ENCODE measurements around the gene RIC1. TPM values are rescaled to one million over a fixed set of nuclear protein-coding genes. Genes with fewer than 3 reads are reported as not detected.

RIC1 gene
- total and polyA plus RNA-seq, 2 donors from 2014 or later = 2.9 to 21.1 TPM

DNA sequence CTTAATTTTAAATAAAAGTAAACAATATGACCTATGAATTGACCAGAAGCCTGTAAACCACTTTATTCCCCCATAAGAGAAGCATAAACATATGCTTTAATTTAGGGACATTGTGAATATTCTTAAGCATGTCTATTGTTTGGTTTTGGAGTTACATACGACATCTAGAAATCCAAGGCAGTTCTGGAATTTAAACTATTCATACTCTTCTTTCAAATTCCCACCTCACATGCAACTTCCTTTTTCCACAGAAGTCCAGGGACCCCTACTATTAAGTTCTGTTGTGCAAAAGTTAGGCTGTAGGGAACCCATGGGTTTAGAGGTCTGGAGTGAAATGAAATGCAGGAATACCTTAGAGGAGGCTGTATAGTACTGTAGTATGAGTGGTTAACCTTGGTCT is 2.1 kb downstream of the RIC1 start:
- FAIRE-seq (no peak), DNase-seq (no peak)
- TF ChIP-seq, protein P1, sequence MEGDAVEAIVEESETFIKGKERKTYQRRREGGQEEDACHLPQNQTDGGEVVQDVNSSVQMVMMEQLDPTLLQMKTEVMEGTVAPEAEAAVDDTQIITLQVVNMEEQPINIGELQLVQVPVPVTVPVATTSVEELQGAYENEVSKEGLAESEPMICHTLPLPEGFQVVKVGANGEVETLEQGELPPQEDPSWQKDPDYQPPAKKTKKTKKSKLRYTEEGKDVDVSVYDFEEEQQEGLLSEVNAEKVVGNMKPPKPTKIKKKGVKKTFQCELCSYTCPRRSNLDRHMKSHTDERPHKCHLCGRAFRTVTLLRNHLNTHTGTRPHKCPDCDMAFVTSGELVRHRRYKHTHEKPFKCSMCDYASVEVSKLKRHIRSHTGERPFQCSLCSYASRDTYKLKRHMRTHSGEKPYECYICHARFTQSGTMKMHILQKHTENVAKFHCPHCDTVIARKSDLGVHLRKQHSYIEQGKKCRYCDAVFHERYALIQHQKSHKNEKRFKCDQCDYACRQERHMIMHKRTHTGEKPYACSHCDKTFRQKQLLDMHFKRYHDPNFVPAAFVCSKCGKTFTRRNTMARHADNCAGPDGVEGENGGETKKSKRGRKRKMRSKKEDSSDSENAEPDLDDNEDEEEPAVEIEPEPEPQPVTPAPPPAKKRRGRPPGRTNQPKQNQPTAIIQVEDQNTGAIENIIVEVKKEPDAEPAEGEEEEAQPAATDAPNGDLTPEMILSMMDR (IDR thresholded peaks at IDR 0.05; ENCODE audit: borderline replicate concordance, extremely low read depth, insufficient read depth) = no peak
- no peak overlapping the region for H3K27ac ChIP-seq (ENCODE audit: low read depth in 2 of 2, low read length in 2 of 2)
- no peak overlapping the region for H3K4me3 ChIP-seq (ENCODE audit: low read length in 3 of 3)
- no peak overlapping the region for H3K9ac ChIP-seq (ENCODE audit: low read length in 3 of 3)
- peaks cover 2 to 12% (median 3%) of the 10 kb centered on the region in 3 donors for H3K4me1 ChIP-seq (ENCODE audit: control insufficient read depth in 2 of 3, insufficient read depth in 2 of 3, low read depth in 1 of 3, low read length in 3 of 3)
- no peaks in the 10 kb centered on the region for H3K27me3 ChIP-seq (ENCODE audit: control insufficient read depth, insufficient read depth, low read length)
- intact Hi-C loops (cut with DNase I) = no loop called here
- no peaks in the 10 kb centered on the region for H3K36me3 ChIP-seq (ENCODE audit: control insufficient read depth in 2 of 3, insufficient read depth in 3 of 3, low read length in 3 of 3)
- H3K9me3 ChIP-seq (ENCODE audit: control insufficient read depth in 2 of 3, insufficient read depth in 1 of 3, low read length in 3 of 3) = peaks cover 0 to 8% (median 0%) of the 10 kb centered on the region in 3 donors

DNA sequence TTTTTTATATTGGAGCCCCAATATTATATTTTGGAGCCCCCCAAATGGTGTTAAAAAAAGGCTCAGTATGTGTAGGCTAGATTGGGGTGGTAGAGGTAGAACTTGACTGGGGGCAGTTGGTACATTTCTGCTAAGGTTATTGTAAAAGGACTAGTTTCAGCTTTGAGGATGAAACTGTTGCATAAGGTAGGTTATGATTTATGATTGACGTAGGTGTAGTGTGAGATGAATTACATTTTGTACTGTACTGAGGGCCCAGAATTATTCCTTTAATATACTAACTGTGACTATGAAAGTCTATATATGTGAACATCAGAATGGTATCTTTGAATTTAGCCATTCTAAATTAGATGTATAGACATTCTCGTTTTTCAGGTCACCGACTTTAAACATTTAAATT is 3.6 kb downstream of the RIC1 start:
- Histone ChIP-seq H3K4me3 (ENCODE audit: low read length in 3 of 3) (no peak overlapping the region), H3K9me3 (ENCODE audit: control insufficient read depth in 2 of 3, insufficient read depth in 1 of 3, low read length in 3 of 3) (peaks cover 0 to 9% (median 0%) of the 10 kb centered on the region in 3 donors), H3K4me1 (ENCODE audit: control insufficient read depth in 2 of 3, insufficient read depth in 2 of 3, low read depth in 1 of 3, low read length in 3 of 3) (peaks cover 0 to 4% (median 0%) of the 10 kb centered on the region in 3 donors), H3K9ac (ENCODE audit: low read length in 3 of 3) (no peak overlapping the region), H3K36me3 (ENCODE audit: control insufficient read depth in 2 of 3, insufficient read depth in 3 of 3, low read length in 3 of 3) (no peaks in the 10 kb centered on the region), H3K27ac (ENCODE audit: low read depth in 2 of 2, low read length in 2 of 2) (no peak overlapping the region), H3K27me3 (ENCODE audit: control insufficient read depth, insufficient read depth, low read length) (no peaks in the 10 kb centered on the region)
- DNase-seq = no peak
- intact Hi-C loops (cut with DNase I) = no loop called here
- TF ChIP-seq, protein P1 (IDR thresholded peaks at IDR 0.05; ENCODE audit: borderline replicate concordance, extremely low read depth, insufficient read depth) = no peak
- no peak for FAIRE-seq

DNA sequence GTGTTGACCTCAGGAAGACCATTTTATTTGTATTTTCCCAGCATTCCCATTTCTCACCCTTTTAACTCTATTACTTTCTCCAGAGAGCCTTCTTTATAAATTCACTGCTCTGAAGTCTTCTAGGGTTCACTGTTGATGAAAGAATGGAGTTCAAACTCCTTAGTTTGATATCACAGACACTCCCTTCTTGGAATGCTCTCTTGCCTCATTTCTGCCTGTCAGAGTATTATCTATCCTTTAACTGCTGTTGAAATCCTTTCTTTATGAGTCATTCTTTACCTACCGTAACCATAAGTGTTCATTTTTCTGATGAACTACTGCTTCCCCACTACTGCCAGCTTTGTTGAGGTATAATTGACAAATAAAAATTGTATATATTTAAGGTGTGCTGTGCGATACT is 4.3 kb downstream of the RIC1 start:
- TF ChIP-seq, protein P1 (IDR thresholded peaks at IDR 0.05; ENCODE audit: borderline replicate concordance, extremely low read depth, insufficient read depth) = no peak
- no peak overlapping the region for H3K27ac ChIP-seq (ENCODE audit: low read depth in 2 of 2, low read length in 2 of 2)
- H3K9ac ChIP-seq (ENCODE audit: low read length in 3 of 3) = no peak overlapping the region
- peaks cover 0 to 15% (median 0%) of the 10 kb centered on the region in 3 donors for H3K9me3 ChIP-seq (ENCODE audit: control insufficient read depth in 2 of 3, insufficient read depth in 1 of 3, low read length in 3 of 3)
- no peak for FAIRE-seq
- H3K4me1 ChIP-seq (ENCODE audit: control insufficient read depth in 2 of 3, insufficient read depth in 2 of 3, low read depth in 1 of 3, low read length in 3 of 3) = peaks cover 0 to 4% (median 0%) of the 10 kb centered on the region in 3 donors
- DNase-seq = no peak
- no peaks in the 10 kb centered on the region for H3K36me3 ChIP-seq (ENCODE audit: control insufficient read depth in 2 of 3, insufficient read depth in 3 of 3, low read length in 3 of 3)
- H3K4me3 ChIP-seq (ENCODE audit: low read length in 3 of 3) = no peak overlapping the region
- no peaks in the 10 kb centered on the region for H3K27me3 ChIP-seq (ENCODE audit: control insufficient read depth, insufficient read depth, low read length)
- intact Hi-C loops (cut with DNase I) = no loop called here

DNA sequence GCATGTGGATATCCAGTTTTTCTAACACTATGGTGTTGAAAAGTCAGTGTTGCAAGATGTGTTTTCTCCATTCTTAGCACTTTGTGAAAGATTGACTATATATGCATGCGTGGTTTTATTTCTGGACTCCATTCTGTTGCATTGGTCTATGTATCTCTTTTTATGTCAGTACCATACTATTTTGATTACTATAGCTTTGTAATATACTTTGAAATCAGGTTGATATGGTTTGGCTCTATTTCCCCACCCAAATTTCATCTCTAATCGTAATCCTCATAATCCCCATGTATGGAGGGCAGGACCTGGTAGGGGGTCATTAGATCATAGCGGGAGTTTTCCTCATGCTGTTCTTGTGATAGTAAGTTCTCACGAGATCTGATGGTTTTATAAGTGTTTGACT is 6.5 kb downstream of the RIC1 start:
- intact Hi-C loops (cut with DNase I) = no loop called here
- no peak overlapping the region for H3K27ac ChIP-seq (ENCODE audit: low read depth in 2 of 2, low read length in 2 of 2)

More for the DNA sequence above, 6.5 kb downstream of the RIC1 start:
- DNase-seq (no peak), FAIRE-seq (no peak)
- TF ChIP-seq, protein P1 (IDR thresholded peaks at IDR 0.05; ENCODE audit: borderline replicate concordance, extremely low read depth, insufficient read depth) = no peak
- no peaks in the 10 kb centered on the region for H3K36me3 ChIP-seq (ENCODE audit: control insufficient read depth in 2 of 3, insufficient read depth in 3 of 3, low read length in 3 of 3)
- H3K9ac ChIP-seq (ENCODE audit: low read length in 3 of 3) = no peak overlapping the region
- no peak overlapping the region for H3K4me3 ChIP-seq (ENCODE audit: low read length in 3 of 3)
- H3K4me1 ChIP-seq (ENCODE audit: control insufficient read depth in 2 of 3, insufficient read depth in 2 of 3, low read depth in 1 of 3, low read length in 3 of 3) = peaks cover 0 to 4% (median 0%) of the 10 kb centered on the region in 3 donors
- peaks cover 0 to 24% (median 0%) of the 10 kb centered on the region in 3 donors for H3K9me3 ChIP-seq (ENCODE audit: control insufficient read depth in 2 of 3, insufficient read depth in 1 of 3, low read length in 3 of 3)
- no peaks in the 10 kb centered on the region for H3K27me3 ChIP-seq (ENCODE audit: control insufficient read depth, insufficient read depth, low read length)
